ENCODE results near the gene RUNX2. TPM values are rescaled to one million over a fixed set of nuclear protein-coding genes. Genes with fewer than 3 reads are reported as not detected.
"Not testable (repeated sequence)": the region's sequence is repeated elsewhere in the genome, so short reads cannot be mapped to it uniquely, and the experiment has no call there.

The RUNX2 gene
- total and polyA plus RNA-seq, 2 experiments from 2014 or later = 1.0 to 2.1 TPM

GRCh38 chr6:45558858-45559257 lies 230.7 kb downstream of the RUNX2 start:
- no peaks in the 10 kb centered on the region for H3K9me2 ChIP-seq (replicated peaks; ENCODE audit: insufficient read depth)
- H4K20me1 ChIP-seq (ENCODE audit: insufficient read depth, poor library complexity, severe bottlenecking) = no peaks in the 10 kb centered on the region
- no peak overlapping the region for H3K27ac ChIP-seq
- H3K36me3 ChIP-seq (replicated peaks; ENCODE audit: insufficient read depth, low read depth) = no peaks in the 10 kb centered on the region
- H3K9me3 ChIP-seq (ENCODE audit: low read depth) = no peaks in the 10 kb centered on the region
- no peak overlapping the region for H3K4me2 ChIP-seq
- H3K27me3 ChIP-seq = no peaks in the 10 kb centered on the region
- no peak overlapping the region for H3K4me3 ChIP-seq
- H3K79me2 ChIP-seq = no peaks in the 10 kb centered on the region
- H2AFZ ChIP-seq = no peak overlapping the region
- no peak for TF ChIP-seq CTCF (IDR thresholded peaks at IDR 0.05; ENCODE audit: poor library complexity)
- no peak for TF ChIP-seq EZH2 (IDR thresholded peaks at IDR 0.05; ENCODE audit: borderline replicate concordance)
- TF ChIP-seq EZH2phosphoT487 (IDR thresholded peaks at IDR 0.05; ENCODE audit: low read depth, severe bottlenecking, unreplicated experiment) = no peak
- DNase-seq (ENCODE audit: low spot score) = no peak
- peaks cover 18% of the 10 kb centered on the region for H3K4me1 ChIP-seq (ENCODE audit: insufficient read depth)

- H3K36me3 ChIP-seq (replicated peaks; ENCODE audit: insufficient read depth, low read depth); H3K27ac ChIP-seq; H3K4me2 ChIP-seq; H3K4me3 ChIP-seq; H4K20me1 ChIP-seq (ENCODE audit: insufficient read depth, poor library complexity, severe bottlenecking); H3K9me3 ChIP-seq (ENCODE audit: low read depth); H3K9me2 ChIP-seq (replicated peaks; ENCODE audit: insufficient read depth); DNase-seq (ENCODE audit: low spot score); H3K27me3 ChIP-seq; H3K79me2 ChIP-seq; H2AFZ ChIP-seq: not testable (repeated sequence)
- WGBS (ENCODE audit: low lambda C conversion rate, missing lambda C conversion rate) = 96% methylated on average over 3 of the region's 3 CpGs
- H3K4me1 ChIP-seq (ENCODE audit: insufficient read depth) = peaks cover 16% of the 10 kb centered on the region
Observed at GRCh38 chr6:45560321-45560820, 232.2 kb downstream of the RUNX2 start.

- Histone ChIP-seq H3K27ac (no peak overlapping the region), H3K4me3 (no peak overlapping the region), H3K4me2 (no peak overlapping the region), H2AFZ (no peak overlapping the region), H3K79me2 (no peaks in the 10 kb centered on the region), H4K20me1 (ENCODE audit: insufficient read depth, poor library complexity, severe bottlenecking) (no peaks in the 10 kb centered on the region), H3K36me3 (replicated peaks; ENCODE audit: insufficient read depth, low read depth) (no peaks in the 10 kb centered on the region), H3K27me3 (no peaks in the 10 kb centered on the region), H3K9me2 (replicated peaks; ENCODE audit: insufficient read depth) (no peaks in the 10 kb centered on the region), H3K9me3 (ENCODE audit: low read depth) (no peaks in the 10 kb centered on the region), H3K4me1 (ENCODE audit: insufficient read depth) (peaks cover 10% of the 10 kb centered on the region)
- WGBS (ENCODE audit: low lambda C conversion rate, missing lambda C conversion rate) = 98% methylated on average over 4 of the region's 4 CpGs
- DNase-seq (ENCODE audit: low spot score) = no peak
- TF ChIP-seq EZH2 (IDR thresholded peaks at IDR 0.05; ENCODE audit: borderline replicate concordance) (no peak), CTCF (IDR thresholded peaks at IDR 0.05; ENCODE audit: poor library complexity) (no peak), EZH2phosphoT487 (IDR thresholded peaks at IDR 0.05; ENCODE audit: low read depth, severe bottlenecking, unreplicated experiment) (no peak)
Observed at GRCh38 chr6:45562171-45562570, 234.0 kb downstream of the RUNX2 start.

GRCh38 chr6:45563041-45563440 lies 234.9 kb downstream of the RUNX2 start:
- WGBS (ENCODE audit: low lambda C conversion rate, missing lambda C conversion rate) = 65% methylated on average over 7 of the region's 7 CpGs
- H3K79me2 ChIP-seq = no peaks in the 10 kb centered on the region
- peaks cover 11% of the 10 kb centered on the region for H3K4me1 ChIP-seq (ENCODE audit: insufficient read depth)
- no peaks in the 10 kb centered on the region for H3K9me2 ChIP-seq (replicated peaks; ENCODE audit: insufficient read depth)
- H3K9me3 ChIP-seq (ENCODE audit: low read depth) = no peaks in the 10 kb centered on the region
- H3K4me3 ChIP-seq = no peak overlapping the region
- H3K27ac ChIP-seq = no peak overlapping the region
- TF ChIP-seq EZH2 (IDR thresholded peaks at IDR 0.05; ENCODE audit: borderline replicate concordance) (no peak), CTCF (IDR thresholded peaks at IDR 0.05; ENCODE audit: poor library complexity) (no peak), EZH2phosphoT487 (IDR thresholded peaks at IDR 0.05; ENCODE audit: low read depth, severe bottlenecking, unreplicated experiment) (no peak)
- no peaks in the 10 kb centered on the region for H3K36me3 ChIP-seq (replicated peaks; ENCODE audit: insufficient read depth, low read depth)
- no peak overlapping the region for H2AFZ ChIP-seq
- H4K20me1 ChIP-seq (ENCODE audit: insufficient read depth, poor library complexity, severe bottlenecking) = no peaks in the 10 kb centered on the region
- DNase-seq (ENCODE audit: low spot score) = no peak
- no peak overlapping the region for H3K4me2 ChIP-seq
- no peaks in the 10 kb centered on the region for H3K27me3 ChIP-seq

Measured in hepatocyte (in vitro differentiated cells).